H9 (cell line): ENCODE results near the gene PACRGL. TPM values are rescaled to one million over a fixed set of nuclear protein-coding genes. Genes with fewer than 3 reads are reported as not detected.
"Not testable (repeated sequence)": the region's sequence is repeated elsewhere in the genome, so short reads cannot be mapped to it uniquely, and the experiment has no call there.

ENCODE experiments used
- DNase-seq: peaks from one replicate; pipeline ENCODE4 v3.0.0-alpha.2; 2017
- H2AFZ ChIP-seq: one replicate; pipeline ENCODE4 v1.6.1; 2013; ENCODE audit warnings: mild to moderate bottlenecking, low read length, control low read depth, moderate library complexity
- H2AK5ac ChIP-seq: 2 replicates; pipeline ENCODE4 v1.6.1; 2013; ENCODE audit warnings: low read length, control low read depth, mixed read lengths; ENCODE audit not compliant: insufficient read length
- H2BK120ac ChIP-seq: one replicate; pipeline ENCODE4 v1.6.1; 2013; ENCODE audit warnings: low read depth, mild to moderate bottlenecking, low read length, control low read depth, inconsistent platforms; ENCODE audit not compliant: poor library complexity, severe bottlenecking
- H2BK12ac ChIP-seq: 2 replicates; pipeline ENCODE4 v1.6.1; 2013; ENCODE audit warnings: low read length, control low read depth, mixed read lengths, low read depth; ENCODE audit not compliant: insufficient read length
- H2BK15ac ChIP-seq: 2 replicates; pipeline ENCODE4 v1.6.1; 2013; ENCODE audit warnings: low read depth, low read length, control low read depth
- H2BK20ac ChIP-seq: one replicate; pipeline ENCODE4 v1.6.1; 2013; ENCODE audit warnings: low read depth, mild to moderate bottlenecking, low read length, control low read depth, inconsistent platforms; ENCODE audit not compliant: poor library complexity, severe bottlenecking
- H2BK5ac ChIP-seq: 2 replicates; pipeline ENCODE4 v1.6.1; 2013; ENCODE audit warnings: low read length, control low read depth, mixed read lengths; ENCODE audit not compliant: insufficient read length
- H3K14ac ChIP-seq: 2 replicates; pipeline ENCODE4 v1.6.1; 2013; ENCODE audit warnings: low read length, control low read depth; ENCODE audit not compliant: insufficient read depth
- H3K18ac ChIP-seq: 2 replicates; pipeline ENCODE4 v1.6.1; 2013; ENCODE audit warnings: low read depth, mild to moderate bottlenecking, mixed read lengths, low read length, control low read depth; ENCODE audit not compliant: insufficient read length
- H3K23ac ChIP-seq: 2 replicates; pipeline ENCODE4 v1.6.1; 2013; ENCODE audit warnings: low read length, control low read depth, mixed read lengths, low read depth; ENCODE audit not compliant: insufficient read length
- H3K23me2 ChIP-seq: 2 replicates; pipeline ENCODE4 v1.6.1; 2013; ENCODE audit warnings: low read depth, mild to moderate bottlenecking, mixed read lengths, low read length, control low read depth; ENCODE audit not compliant: insufficient read length, poor library complexity, severe bottlenecking
- H3K27ac ChIP-seq: 2 replicates; pipeline ENCODE4 v1.5.1; 2013; ENCODE audit warnings: low read length, control low read depth, mixed read lengths, low read depth; ENCODE audit not compliant: insufficient read length
- H3K27me3 ChIP-seq: 2 replicates; pipeline ENCODE4 v1.6.1; 2013; ENCODE audit warnings: low read length, control low read depth, inconsistent platforms; ENCODE audit not compliant: insufficient read depth
- H3K4ac ChIP-seq: 2 replicates; pipeline ENCODE4 v1.6.1; 2013; ENCODE audit warnings: low read depth, mild to moderate bottlenecking, control low read depth, inconsistent platforms, low read length, moderate library complexity
- H3K4me1 ChIP-seq: 2 replicates; pipeline ENCODE4 v1.6.1; 2013; ENCODE audit warnings: low read length, control low read depth, inconsistent platforms; ENCODE audit not compliant: insufficient read depth
- H3K4me2 ChIP-seq: 2 replicates; pipeline ENCODE4 v1.6.1; 2013; ENCODE audit warnings: low read length, control low read depth, mixed read lengths; ENCODE audit not compliant: insufficient read length, insufficient read depth
- H3K56ac ChIP-seq: 2 replicates; pipeline ENCODE4 v1.6.1; 2013; ENCODE audit warnings: low read depth, mild to moderate bottlenecking, mixed read lengths, low read length, control low read depth; ENCODE audit not compliant: insufficient read length
- H3K79me1 ChIP-seq: 2 replicates; pipeline ENCODE4 v1.6.1; 2013; ENCODE audit warnings: low read depth, mild to moderate bottlenecking, moderate library complexity, low read length, control low read depth, inconsistent platforms; ENCODE audit not compliant: insufficient read depth, poor library complexity, severe bottlenecking
- H3K79me2 ChIP-seq: 2 replicates; pipeline ENCODE4 v1.6.1; 2013; ENCODE audit warnings: low read length, control low read depth, inconsistent platforms; ENCODE audit not compliant: insufficient read depth
- H3K9ac ChIP-seq: 2 replicates; pipeline ENCODE4 v1.6.1; 2013; ENCODE audit warnings: low read length, control low read depth, mixed read lengths; ENCODE audit not compliant: insufficient read length; ENCODE audit errors: extremely low read depth
- H3K9me3 ChIP-seq: one replicate; pipeline ENCODE4 v1.6.1; 2013; ENCODE audit warnings: low read depth, low read length, inconsistent platforms; ENCODE audit not compliant: control insufficient read depth
- H3T11ph ChIP-seq: one replicate; pipeline ENCODE4 v1.6.1; 2013; ENCODE audit warnings: mild to moderate bottlenecking, low read length, control low read depth, inconsistent platforms
- H4K20me1 ChIP-seq: one replicate; pipeline ENCODE4 v1.6.1; 2013; ENCODE audit not compliant: control insufficient read depth, insufficient read length, insufficient read depth
- H4K5ac ChIP-seq: 2 replicates; pipeline ENCODE4 v1.6.1; 2013; ENCODE audit warnings: low read depth, mild to moderate bottlenecking, mixed read lengths, low read length, control low read depth; ENCODE audit not compliant: insufficient read length
- H4K8ac ChIP-seq: replicated peaks from 2 replicates; pipeline ENCODE4 v1.6.1; 2013; ENCODE audit warnings: low read length, control low read depth, mixed read lengths, low read depth; ENCODE audit not compliant: insufficient read length
- H4K91ac ChIP-seq: 2 replicates; pipeline ENCODE4 v1.6.1; 2013; ENCODE audit warnings: low read depth, mild to moderate bottlenecking, moderate library complexity, mixed read lengths, low read length, control low read depth; ENCODE audit not compliant: insufficient read length
- H3K27ac Mint-ChIP-seq, 3 experiments: 2 replicates in 2 of 3; 3 replicates in 1 of 3; pipeline ENCODE4 v1.8.0; 2020 to 2021; ENCODE audit warnings: mixed read lengths in 3 of 3, mild to moderate bottlenecking in 1 of 3, moderate library complexity in 1 of 3
- H3K27me3 Mint-ChIP-seq: 2 replicates; pipeline ENCODE4 v1.8.0; 2021; ENCODE audit warnings: low read depth, mild to moderate bottlenecking, moderate library complexity, mixed read lengths
- H3K36me3 Mint-ChIP-seq, 3 experiments: 2 replicates in 2 of 3; 3 replicates in 1 of 3; pipeline ENCODE4 v1.8.0; 2020 to 2021; ENCODE audit warnings: low read depth in 3 of 3, mixed read lengths in 3 of 3; ENCODE audit not compliant: insufficient read depth in 1 of 3
- H3K4me1 Mint-ChIP-seq, 2 experiments: 2 replicates each; pipeline ENCODE4 v1.8.0; 2020; ENCODE audit warnings: mixed read lengths in 2 of 2
- H3K4me3 Mint-ChIP-seq, 2 experiments: 2 replicates in 1 of 2; 3 replicates in 1 of 2; pipeline ENCODE4 v1.8.0; 2020 to 2021; ENCODE audit warnings: mild to moderate bottlenecking in 2 of 2, mixed read lengths in 2 of 2, moderate library complexity in 1 of 2
- H3K9me3 Mint-ChIP-seq, 2 experiments: 2 replicates in 1 of 2; 3 replicates in 1 of 2; pipeline ENCODE4 v1.8.0; 2020; ENCODE audit warnings: mild to moderate bottlenecking in 2 of 2, mixed read lengths in 2 of 2, moderate library complexity in 1 of 2
- WGBS: extraction: QIAGEN DNeasy Blood & Tissue Kit; methylation state at CpG from one replicate; pipeline ENCODE4 v1.1.7; 2013; ENCODE audit warnings: missing lambda C conversion rate, low lambda C conversion rate, mixed read lengths; ENCODE audit not compliant: insufficient read length; ENCODE audit errors: extremely low coverage; 5-methylcytosine and 5-hydroxymethylcytosine counted together
- total RNA-seq: library from RNA; stranded (reverse); gene quantifications from 2 replicates; pipeline ENCODE4 v1.2.1, GENCODE V29; 2021
- TF ChIP-seq, protein P1 (sequence below): fragments of 200-600 bp; sonication (generic); conservative IDR thresholded peaks from 3 replicates; pipeline ENCODE4 v1.8.0; 2021; ENCODE audit warnings: antibody characterized with exemption, mild to moderate bottlenecking

The PACRGL gene
- total RNA-seq, 1 experiment from 2014 or later, result 18.7 TPM

DNA sequence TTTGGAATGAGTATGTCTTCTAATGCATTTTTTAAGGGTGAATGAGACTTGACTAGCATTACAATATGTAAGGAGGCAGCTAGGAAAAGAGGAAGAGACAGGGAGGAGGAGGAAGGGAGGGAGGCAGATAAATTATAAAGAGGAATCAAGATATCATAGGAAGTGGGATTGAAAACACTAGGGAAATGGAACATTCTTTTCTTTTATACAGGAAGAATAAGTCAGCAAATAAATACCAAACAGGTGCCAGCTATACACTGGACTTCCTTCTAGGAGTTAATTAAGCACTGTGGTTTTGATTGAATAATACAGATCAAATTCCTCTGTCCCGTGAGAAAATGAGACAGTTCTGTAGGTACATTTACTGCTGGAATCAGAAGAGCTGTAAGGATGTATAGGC lies 78.6 kb downstream of the PACRGL start:
- Histone ChIP-seq H3K4ac (no peak overlapping the region), H2AK5ac (no peak overlapping the region), H2AFZ (no peak overlapping the region), H2BK12ac (no peak overlapping the region), H3K9ac (no peak overlapping the region), H3K14ac (no peak overlapping the region), H2BK120ac (no peak overlapping the region), H4K91ac (no peak overlapping the region), H2BK15ac (no peak overlapping the region), H3K4me1 (no peaks in the 10 kb centered on the region), H3K4me2 (no peak overlapping the region), H3K56ac (no peak overlapping the region), H3K27ac (no peak overlapping the region), H3K79me2 (no peaks in the 10 kb centered on the region), H3K23me2 (no peaks in the 10 kb centered on the region), H4K20me1 (no peaks in the 10 kb centered on the region), H3K18ac (no peak overlapping the region), H3K9me3 (no peaks in the 10 kb centered on the region), H3K27me3 (no peaks in the 10 kb centered on the region), H3K23ac (no peak overlapping the region), H2BK20ac (no peak overlapping the region), H2BK5ac (no peak overlapping the region), H3T11ph (no peak overlapping the region), H4K5ac (no peak overlapping the region), H3K79me1 (no peaks in the 10 kb centered on the region), H4K8ac (no peak overlapping the region)
- H3K4me3 Mint-ChIP-seq, result no peak overlapping the region
- TF ChIP-seq, protein P1, sequence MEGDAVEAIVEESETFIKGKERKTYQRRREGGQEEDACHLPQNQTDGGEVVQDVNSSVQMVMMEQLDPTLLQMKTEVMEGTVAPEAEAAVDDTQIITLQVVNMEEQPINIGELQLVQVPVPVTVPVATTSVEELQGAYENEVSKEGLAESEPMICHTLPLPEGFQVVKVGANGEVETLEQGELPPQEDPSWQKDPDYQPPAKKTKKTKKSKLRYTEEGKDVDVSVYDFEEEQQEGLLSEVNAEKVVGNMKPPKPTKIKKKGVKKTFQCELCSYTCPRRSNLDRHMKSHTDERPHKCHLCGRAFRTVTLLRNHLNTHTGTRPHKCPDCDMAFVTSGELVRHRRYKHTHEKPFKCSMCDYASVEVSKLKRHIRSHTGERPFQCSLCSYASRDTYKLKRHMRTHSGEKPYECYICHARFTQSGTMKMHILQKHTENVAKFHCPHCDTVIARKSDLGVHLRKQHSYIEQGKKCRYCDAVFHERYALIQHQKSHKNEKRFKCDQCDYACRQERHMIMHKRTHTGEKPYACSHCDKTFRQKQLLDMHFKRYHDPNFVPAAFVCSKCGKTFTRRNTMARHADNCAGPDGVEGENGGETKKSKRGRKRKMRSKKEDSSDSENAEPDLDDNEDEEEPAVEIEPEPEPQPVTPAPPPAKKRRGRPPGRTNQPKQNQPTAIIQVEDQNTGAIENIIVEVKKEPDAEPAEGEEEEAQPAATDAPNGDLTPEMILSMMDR, result no peak
- H3K27me3 Mint-ChIP-seq, result no peaks in the 10 kb centered on the region; the same call in 1 of the 2 replicates
- peaks cover 34% of the 10 kb centered on the region in 2 experiments for H3K9me3 Mint-ChIP-seq
- no peak overlapping the region for H3K27ac Mint-ChIP-seq
- no CpG with 5 or more reads among the region's 1 CpG for WGBS
- DNase-seq, result no peak
- H3K36me3 Mint-ChIP-seq, result peaks cover 8 to 29% (median 10%) of the 10 kb centered on the region in 3 experiments
- no peaks in the 10 kb centered on the region for H3K4me1 Mint-ChIP-seq

DNA sequence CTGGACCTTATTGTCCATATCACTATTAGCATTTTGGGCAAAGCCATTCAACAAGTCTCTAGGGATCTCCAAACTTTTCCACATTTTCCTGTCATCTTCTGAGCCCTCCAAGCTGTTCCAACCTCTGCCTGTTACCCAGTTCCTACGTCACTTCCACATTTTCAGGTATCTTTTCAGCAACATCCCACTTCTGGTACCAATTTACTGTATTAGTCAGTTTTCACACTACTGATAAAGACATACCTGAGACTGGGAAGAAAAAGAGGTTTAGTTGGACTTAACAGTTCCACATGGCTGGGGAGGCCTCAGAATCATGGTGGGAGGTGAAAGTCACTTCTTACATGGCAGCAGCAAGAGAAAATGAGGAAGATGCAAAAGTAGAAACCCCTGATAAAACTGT lies 82.9 kb downstream of the PACRGL start:
- not testable (repeated sequence) for H3K27me3 ChIP-seq, H2BK120ac ChIP-seq, H3K14ac ChIP-seq, H4K20me1 ChIP-seq, H3K27ac Mint-ChIP-seq, H2BK15ac ChIP-seq, H3K27ac ChIP-seq, H4K91ac ChIP-seq, H3K23me2 ChIP-seq, H3K4ac ChIP-seq, H2BK12ac ChIP-seq, H4K5ac ChIP-seq, H2BK5ac ChIP-seq, H3K4me1 ChIP-seq, H3K4me2 ChIP-seq, H3K18ac ChIP-seq, H3K79me2 ChIP-seq, H3T11ph ChIP-seq, H4K8ac ChIP-seq, H2AK5ac ChIP-seq, H3K4me1 Mint-ChIP-seq, H3K27me3 Mint-ChIP-seq, DNase-seq, H3K4me3 Mint-ChIP-seq, H2AFZ ChIP-seq, H3K9me3 ChIP-seq, H2BK20ac ChIP-seq, H3K79me1 ChIP-seq, H3K9ac ChIP-seq, H3K23ac ChIP-seq, H3K56ac ChIP-seq
- H3K36me3 Mint-ChIP-seq, result peaks cover 8 to 29% (median 10%) of the 10 kb centered on the region in 3 experiments
- no CpG with 5 or more reads among the region's 1 CpG for WGBS
- peaks cover 32 to 34% of the 10 kb centered on the region in 2 experiments for H3K9me3 Mint-ChIP-seq
